HK-2 (cell line): Measurements from ENCODE around the gene OSMR.

Source experiments
- DNase-seq: peaks from one replicate; pipeline ENCODE4 v3.0.0-alpha.2; 2018; ENCODE audit not compliant: unreplicated experiment

OSMR gene

GRCh38 chr5:38871790-38872551 lies 26.2 kb downstream of the OSMR start:
- peak; percentile 35 for DNase-seq

GRCh38 chr5:38872826-38873225 lies 27.0 kb downstream of the OSMR start:
- DNase-seq, result no peak

GRCh38 chr5:38874948-38875456 lies 29.2 kb downstream of the OSMR start:
- no peak for DNase-seq

GRCh38 chr5:38878391-38879077 lies 32.7 kb downstream of the OSMR start:
- no peak for DNase-seq

- DNase-seq, result no peak
Observed at GRCh38 chr5:38879078-38879460, 33.3 kb downstream of the OSMR start.

- DNase-seq, result no peak
Observed at GRCh38 chr5:38883842-38884241, 38.0 kb downstream of the OSMR start.

- no peak for DNase-seq
Observed at GRCh38 chr5:38885208-38885607, 39.4 kb downstream of the OSMR start.

GRCh38 chr5:38888041-38888440 lies 42.2 kb downstream of the OSMR start:
- DNase-seq, result no peak

GRCh38 chr5:38889424-38889823 lies 43.6 kb downstream of the OSMR start:
- no peak for DNase-seq

GRCh38 chr5:38891563-38891962 lies 45.8 kb downstream of the OSMR start:
- no peak for DNase-seq

- DNase-seq, result no peak
Observed at GRCh38 chr5:38892363-38892762, 46.6 kb downstream of the OSMR start.

GRCh38 chr5:38896760-38897159 lies 50.9 kb downstream of the OSMR start:
- DNase-seq, result no peak

GRCh38 chr5:38899936-38900335 lies 54.1 kb downstream of the OSMR start:
- no peak for DNase-seq

- no peak for DNase-seq
Observed at GRCh38 chr5:38905516-38905915, 59.7 kb downstream of the OSMR start.

GRCh38 chr5:38906503-38906902 lies 60.7 kb downstream of the OSMR start:
- no peak for DNase-seq

GRCh38 chr5:38911933-38912332 lies 66.1 kb downstream of the OSMR start:
- no peak for DNase-seq

GRCh38 chr5:38913714-38914113 lies 67.9 kb downstream of the OSMR start:
- no peak for DNase-seq

- no peak for DNase-seq
Observed at GRCh38 chr5:38916802-38917201, 71.0 kb downstream of the OSMR start.

- DNase-seq, result no peak
Observed at GRCh38 chr5:38921174-38921573, 75.4 kb downstream of the OSMR start.

- DNase-seq, result peak; percentile 57
Observed at GRCh38 chr5:38922199-38922598, 76.4 kb downstream of the OSMR start.

- no peak for DNase-seq
Observed at GRCh38 chr5:38923661-38924451, 78.0 kb downstream of the OSMR start.

- DNase-seq, result no peak
Observed at GRCh38 chr5:38925154-38925925, 79.5 kb downstream of the OSMR start.
